NCI-H69 (cell line): ENCODE results near the gene MFSD6L.
A peak's percentile ranks its signal among the peaks of the same experiment; 100 is the strongest.

ENCODE experiments used
- DNase-seq: peaks from one replicate; lab custom pipeline; 2025; lab: John Stamatoyannopoulos, UW

MFSD6L gene

GRCh38 chr17:8791910-8792270 is 7.3 kb downstream of the MFSD6L start:
- DNase-seq, result no peak

- no peak for DNase-seq
Measured at GRCh38 chr17:8791248-8791909, 7.8 kb downstream of the MFSD6L start.

GRCh38 chr17:8789743-8790142 is 9.4 kb downstream of the MFSD6L start:
- DNase-seq, result peak; percentile 37

- DNase-seq, result peak; percentile 8
Measured at GRCh38 chr17:8788998-8789397, 10.2 kb downstream of the MFSD6L start.

GRCh38 chr17:8785547-8786413 is 13.4 kb downstream of the MFSD6L start:
- peak; percentile 46 for DNase-seq

GRCh38 chr17:8782176-8782575 is 17.0 kb downstream of the MFSD6L start:
- DNase-seq, result no peak

- DNase-seq, result no peak
Measured at GRCh38 chr17:8781776-8782175, 17.4 kb downstream of the MFSD6L start.

GRCh38 chr17:8776881-8777280 is 22.3 kb downstream of the MFSD6L start:
- DNase-seq, result no peak

- no peak for DNase-seq
Measured at GRCh38 chr17:8776248-8776647, 22.9 kb downstream of the MFSD6L start.

- DNase-seq, result no peak
Measured at GRCh38 chr17:8766731-8767130, 32.4 kb downstream of the MFSD6L start.

GRCh38 chr17:8762012-8762411 is 37.2 kb downstream of the MFSD6L start:
- DNase-seq, result no peak

- DNase-seq, result no peak
Measured at GRCh38 chr17:8758137-8758596, 41.0 kb downstream of the MFSD6L start, which contains the start of gene SPDYE4. Gene SPDYE4, minus strand, starts transcription at chr17:8758546. Its CDS starts 164 bp downstream, at chr17:8758382.

GRCh38 chr17:8757189-8757588 is 42.0 kb downstream of the MFSD6L start:
- no peak for DNase-seq

GRCh38 chr17:8755590-8756255 is 43.4 kb downstream of the MFSD6L start:
- DNase-seq, result no peak

GRCh38 chr17:8754890-8755289 is 44.3 kb downstream of the MFSD6L start:
- DNase-seq, result no peak

- DNase-seq, result peak; percentile 9
Measured at GRCh38 chr17:8753976-8754440, 45.2 kb downstream of the MFSD6L start.

- no peak for DNase-seq
Measured at GRCh38 chr17:8753136-8753975, 45.8 kb downstream of the MFSD6L start.

GRCh38 chr17:8749616-8750015 is 49.5 kb downstream of the MFSD6L start:
- no peak for DNase-seq

GRCh38 chr17:8747742-8748141 is 51.4 kb downstream of the MFSD6L start:
- no peak for DNase-seq
